HG03460 (cell line): ENCODE data around the gene TBC1D17.

ENCODE experiments used
- ATAC-seq: cut with Tn5 transposase; IDR thresholded peaks from one replicate; pipeline ENCODE4 v1.9.1; 2021; ENCODE audit not compliant: unreplicated experiment

The TBC1D17 gene

DNA sequence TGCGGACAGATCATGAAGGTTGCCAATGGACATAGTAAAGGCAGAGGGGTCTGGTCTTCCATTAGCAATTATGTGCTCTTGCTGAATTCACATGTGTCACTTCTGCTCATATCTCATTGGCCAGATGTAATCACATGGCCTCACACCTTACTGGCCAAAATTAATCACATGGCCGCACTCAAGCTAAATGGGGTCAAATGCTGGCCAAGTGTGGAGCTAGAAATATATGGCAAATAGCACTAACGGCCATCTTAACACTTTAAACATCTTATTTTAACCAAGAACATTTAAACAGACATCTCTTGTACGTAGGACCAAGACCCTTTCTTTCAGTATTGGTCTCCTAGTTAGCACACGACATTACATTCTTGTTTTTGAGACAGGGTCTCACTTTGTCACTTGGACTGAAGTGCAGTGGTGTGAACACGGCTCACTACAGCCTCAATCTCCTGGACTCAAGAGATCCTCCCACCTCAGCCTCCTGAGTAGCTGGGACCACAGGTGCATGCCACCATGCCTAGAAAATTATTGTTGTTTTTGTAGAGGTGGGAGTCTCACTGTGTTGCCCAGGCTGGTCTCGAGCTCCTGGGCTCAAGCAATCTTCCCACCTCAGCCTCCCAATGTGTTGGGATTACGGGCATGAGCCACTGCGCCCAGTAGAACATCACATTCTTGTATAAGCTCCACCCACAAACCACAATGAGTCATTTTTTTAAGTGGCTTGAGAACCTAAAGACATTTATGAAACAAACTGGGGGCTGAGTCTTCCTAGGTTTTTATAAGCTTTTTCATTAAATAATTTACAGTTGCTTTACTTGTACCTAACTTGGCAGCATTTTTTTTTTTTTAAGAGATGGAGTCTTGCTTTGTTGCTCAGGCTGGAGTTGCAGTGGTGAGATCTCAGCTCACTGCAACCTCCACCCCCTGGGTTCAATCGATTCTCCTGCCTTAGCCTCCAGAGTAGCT is 29.5 kb upstream of the TBC1D17 start:
- ATAC-seq: no peak

DNA sequence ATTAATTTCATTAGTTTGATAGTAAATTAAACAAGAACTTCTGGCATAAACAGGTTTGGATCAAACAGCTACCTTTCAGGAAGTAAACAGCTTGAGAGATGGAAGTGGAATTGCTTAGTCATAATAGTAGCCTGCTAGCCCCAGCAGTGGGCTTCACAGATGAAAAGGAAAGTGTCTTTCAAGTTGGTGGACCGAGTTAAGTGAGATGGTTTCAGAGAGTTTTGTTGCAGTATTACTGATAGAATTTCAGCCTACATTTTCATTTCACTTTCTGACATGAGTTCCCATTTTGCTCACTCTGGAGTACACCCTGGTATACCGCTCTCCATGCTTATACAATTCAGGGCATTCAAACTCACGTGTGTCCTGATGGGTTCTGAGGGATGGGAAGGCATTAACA is 28.6 kb upstream of the TBC1D17 start:
- ATAC-seq: no peak

DNA sequence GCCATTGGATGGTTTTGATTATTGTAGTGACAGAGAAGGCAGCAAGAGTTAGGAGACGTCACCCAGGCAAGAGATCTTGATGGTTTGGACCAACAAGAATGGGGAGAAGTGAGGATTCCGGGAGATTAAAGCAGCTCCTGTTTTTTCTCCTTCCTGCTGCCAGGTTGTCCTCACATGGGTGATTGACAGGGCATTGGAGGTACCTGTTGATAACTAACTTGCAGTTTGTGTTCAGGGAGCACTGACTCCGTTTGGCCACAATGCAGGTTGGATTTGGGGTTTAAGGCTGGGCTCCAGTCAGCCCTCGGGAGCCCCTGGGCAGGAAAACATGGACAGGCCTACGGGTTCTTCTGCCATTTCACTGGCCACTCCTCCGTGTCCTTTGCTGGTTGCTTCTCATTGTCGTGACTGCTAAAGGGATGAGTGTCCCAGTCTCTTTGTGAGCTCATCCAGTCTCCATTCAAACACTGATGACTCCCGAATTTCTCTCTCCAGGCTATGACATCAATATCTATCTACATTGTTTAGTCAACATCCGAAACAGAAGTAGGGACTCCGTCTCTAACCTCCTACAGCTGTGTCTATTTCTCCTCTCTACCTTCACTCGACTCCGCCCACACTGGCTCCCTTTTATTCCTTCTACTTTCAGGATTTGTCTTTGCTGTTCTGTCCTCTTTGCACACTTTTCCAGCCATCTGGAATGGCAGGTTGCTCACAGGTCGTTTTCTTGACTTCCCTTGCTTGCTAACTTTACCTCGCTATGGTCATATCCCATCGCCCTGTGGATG is 27.9 kb upstream of the TBC1D17 start:
- ATAC-seq: no peak

DNA sequence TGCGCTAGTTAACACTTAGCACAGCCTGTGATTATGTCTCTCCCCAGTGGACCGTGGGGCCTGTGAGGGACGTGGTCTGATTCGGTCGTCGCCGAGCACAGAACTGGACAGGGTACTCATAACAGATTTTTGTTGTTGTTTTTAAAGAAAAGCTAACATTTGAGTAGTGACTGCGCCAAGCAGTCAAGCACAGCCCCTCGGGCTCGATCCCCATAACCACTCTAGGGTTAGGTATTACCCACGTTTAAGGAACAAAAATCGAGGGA is 27.3 kb upstream of the TBC1D17 start:
- no peak for ATAC-seq

DNA sequence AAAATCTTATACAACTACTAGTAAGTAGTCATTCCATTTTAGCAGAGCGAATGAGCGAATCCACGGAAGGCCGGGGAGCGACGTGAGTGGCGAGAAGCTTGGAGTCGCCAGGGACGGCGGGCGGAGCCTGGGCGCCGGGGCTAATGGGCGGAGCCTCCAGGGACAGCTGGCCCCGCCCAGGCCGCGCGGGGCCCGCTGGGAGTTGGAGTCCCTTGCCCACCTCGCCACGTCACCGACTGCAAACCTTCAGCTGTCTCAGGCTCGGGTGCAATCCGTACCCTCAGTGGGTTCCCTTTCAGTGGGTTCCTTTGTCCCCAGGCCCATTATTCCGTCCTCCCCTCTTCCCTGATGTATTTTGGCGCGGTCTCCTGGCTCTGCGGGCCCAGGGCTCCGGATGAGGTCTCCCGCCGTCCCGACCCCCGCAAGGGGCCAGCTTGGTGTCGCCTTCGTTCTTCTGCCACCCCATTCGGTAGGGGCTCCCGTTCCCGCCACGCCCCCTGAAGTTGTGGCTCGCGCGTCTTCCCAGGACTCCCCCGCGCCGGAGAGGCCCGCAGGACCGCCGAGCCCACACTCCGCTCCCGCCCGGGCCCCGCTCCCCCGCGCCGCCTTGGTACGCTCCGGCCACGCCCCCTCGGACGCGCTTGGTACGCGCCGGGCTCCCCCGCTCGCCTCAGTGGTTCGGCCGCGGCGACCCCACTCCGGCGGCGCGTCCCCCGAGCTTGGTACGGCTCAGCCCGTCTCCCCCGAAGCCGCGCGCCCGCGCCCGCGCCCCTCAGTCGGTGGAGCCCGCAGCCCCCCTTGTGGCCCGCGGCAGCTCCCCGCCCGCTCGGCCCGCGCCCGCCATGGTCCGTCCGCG is 26.8 kb upstream of the TBC1D17 start, which contains the start of gene PTOV1:
PTOV1 (plus strand) TSS at position 673 of the 856 bp plus-strand sequence.
- ATAC-seq: peak; percentile 69

DNA sequence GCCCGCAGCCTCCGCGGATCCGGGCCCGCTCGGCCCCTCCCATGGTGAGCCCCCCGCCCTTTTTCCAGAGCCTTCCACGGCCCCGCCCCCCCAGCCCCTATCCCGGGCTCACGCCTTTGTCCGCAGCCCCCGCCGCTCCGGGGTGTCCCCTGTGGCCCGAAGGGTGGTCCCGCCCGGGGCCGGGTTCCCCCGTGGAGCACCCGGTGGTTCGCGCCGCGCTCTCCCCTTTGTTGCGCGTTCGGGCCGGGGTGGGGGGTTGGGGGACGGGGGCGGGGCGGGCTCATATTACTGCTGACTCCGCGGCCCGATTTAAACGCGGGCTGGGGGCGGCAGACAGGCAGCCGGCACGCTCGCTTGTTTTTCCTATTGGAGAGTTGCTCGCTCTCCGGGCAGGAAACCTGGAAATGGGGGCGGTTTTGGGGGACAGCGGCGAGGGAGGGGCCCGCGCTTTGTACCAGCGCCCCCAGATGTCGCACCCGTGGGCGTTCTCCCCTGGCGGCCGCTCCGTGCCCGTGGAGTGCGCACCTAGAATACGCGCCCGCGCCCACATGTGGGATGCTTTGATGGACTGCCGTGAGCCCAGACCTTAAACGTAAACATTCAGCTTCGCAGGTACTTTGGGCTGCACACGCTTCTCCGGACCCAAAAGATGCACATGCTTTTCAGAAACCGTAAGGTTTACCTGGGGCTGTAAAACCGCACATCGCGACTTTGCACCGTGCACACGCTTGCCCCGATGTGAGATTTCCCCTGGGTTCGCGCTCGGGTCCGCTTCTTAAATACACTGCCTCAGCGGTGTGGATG is 25.8 kb upstream of the TBC1D17 start:
- no peak for ATAC-seq

DNA sequence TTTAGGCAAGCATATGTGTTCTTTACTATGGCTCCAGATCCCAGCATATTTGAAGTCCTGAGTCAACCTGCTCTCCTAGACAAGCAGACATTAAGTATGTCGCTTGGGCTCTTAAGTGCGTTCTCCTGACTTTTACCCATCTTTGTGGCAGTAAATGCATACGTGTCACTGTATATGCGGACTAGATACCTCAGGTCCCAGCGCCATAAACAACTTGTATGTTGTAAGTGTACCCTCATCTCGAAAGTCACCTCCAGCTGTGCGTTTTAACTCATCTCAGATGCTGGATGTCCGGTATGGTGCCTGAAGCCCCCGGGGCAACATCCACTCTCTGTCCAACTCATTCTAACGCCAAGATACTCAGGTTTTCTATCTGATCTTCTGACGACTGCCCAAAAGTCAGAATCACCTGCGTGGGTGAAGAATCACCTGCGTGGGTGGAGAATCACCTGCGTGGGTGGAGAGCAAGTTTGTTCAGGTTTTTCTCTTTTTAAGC is 24.8 kb upstream of the TBC1D17 start:
- ATAC-seq: no peak

DNA sequence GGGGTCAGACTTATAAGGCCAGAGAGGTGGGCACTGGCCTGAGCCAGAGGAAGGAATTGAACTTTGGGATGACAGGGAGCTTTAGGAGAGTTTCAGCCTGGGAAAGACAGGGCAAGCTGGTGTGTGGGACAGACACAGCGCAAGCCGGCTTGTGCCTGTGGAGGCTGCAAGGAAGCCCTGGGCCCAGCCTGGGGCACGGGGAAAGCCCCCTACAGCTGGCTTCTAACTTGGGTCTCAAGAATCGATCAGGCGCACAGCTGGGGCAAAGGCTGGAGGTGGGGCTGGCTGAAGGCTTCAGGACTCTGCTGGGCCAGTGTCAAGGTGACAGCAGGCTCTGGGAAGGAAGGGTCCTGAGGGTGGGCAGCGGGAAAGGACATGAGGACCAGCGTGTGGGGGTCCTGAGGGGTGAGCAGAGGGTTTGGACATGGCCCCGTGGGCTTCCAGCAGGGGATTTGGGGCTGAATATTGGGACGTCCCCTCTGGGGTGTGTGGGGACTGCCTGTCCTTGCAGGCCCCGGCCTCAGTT is 23.6 kb upstream of the TBC1D17 start:
- ATAC-seq: no peak

DNA sequence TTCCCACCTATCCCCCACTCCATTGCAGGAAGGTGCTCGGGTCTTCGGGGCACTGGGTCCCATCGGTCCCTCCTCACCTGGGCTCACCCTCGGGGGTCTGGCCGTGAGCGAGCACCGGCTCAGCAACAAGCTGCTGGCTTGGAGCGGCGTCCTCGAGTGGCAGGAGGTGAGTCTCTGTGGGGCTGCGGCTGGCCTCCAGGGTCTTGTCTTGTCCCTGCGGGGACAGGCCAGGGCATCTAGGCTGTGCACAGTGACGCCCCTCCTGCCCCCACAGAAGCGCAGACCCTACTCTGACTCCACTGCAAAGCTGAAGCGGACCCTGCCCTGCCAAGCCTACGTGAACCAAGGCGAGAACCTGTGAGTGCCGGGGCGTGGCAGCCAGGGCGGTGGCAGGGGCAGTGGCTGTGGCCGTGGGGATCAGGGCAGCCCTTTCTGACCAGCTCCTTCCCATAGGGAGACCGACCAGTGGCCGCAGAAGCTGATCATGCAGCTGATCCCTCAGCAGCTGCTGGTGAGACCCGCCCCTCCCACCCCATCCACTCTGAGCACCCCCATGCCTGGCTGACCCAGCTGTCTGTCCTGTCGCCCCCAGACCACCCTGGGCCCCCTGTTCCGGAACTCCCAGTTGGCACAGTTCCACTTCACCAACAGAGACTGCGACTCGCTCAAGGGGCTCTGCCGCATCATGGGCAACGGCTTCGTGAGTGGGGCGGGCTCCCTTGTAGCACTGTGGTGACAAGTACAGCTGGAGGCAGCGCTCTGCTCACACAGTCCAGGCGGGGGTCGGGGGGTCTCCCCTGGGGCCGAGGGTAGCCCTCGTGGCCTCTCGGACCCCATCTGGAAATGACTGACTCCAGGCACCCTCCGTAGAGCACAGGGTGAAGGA is 22.9 kb upstream of the TBC1D17 start:
- no peak for ATAC-seq

DNA sequence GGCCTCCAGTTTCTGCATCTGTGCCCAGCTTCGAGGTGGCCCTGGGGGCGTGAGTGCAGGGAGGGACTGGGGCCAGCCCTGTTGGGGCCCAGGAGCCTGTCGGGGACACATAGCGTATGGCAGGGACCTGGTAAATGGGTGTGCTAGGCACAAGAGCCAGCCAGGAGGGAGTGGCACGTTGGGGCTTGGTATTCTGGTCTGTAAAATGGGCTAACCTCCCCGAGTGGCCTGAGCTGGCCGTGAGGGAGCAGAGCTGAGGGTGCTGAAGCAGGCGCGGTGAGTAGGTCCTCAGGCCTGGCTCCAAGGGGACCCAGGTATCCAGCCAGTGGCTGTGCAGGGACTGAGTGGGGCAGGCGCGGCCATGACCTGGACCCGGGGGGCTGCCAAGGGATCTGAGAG is 22.2 kb upstream of the TBC1D17 start:
- ATAC-seq: no peak

DNA sequence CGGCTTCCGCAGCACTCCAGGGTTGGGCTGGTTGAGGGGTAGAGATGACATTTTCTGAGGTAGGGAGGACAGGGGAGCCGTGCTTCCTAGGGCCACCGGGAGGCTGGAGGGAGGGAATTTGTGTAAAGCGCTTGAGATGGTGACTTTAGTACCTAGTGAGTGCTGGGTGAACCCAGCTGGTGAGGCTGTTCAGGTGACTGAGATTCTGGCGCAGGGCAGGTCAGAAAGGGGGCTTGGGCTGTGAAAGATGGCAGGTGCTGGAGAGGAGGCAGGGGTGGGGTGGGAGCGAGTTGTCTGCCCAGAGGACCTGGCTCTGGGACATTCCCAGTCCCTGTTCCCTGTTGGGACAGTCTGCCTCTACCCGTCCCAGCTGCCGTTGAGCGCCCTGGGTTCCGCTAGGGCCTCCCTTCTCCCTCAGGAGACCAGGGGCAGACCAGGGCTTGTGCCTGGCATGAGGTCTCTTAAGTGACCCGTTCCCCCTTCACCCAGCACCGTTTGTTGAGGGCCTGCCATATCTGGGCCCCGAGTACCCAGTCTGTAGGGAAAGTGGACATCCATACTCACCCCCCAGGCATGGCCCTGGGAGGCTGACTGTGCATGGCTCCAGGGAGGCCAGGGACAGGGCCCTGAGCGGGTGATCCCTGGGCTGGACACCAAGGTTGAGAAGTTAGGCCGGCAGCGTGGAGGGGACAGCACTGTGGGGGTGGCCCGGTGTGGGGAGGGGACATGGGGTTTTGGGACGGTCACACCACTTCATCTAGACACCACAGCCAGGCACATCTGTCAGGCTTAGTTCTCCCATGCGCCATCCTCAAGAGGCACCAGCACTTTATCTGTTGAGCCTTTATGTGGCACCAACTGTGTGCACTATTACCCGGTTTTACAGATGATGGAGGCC is 21.6 kb upstream of the TBC1D17 start:
- no peak for ATAC-seq

DNA sequence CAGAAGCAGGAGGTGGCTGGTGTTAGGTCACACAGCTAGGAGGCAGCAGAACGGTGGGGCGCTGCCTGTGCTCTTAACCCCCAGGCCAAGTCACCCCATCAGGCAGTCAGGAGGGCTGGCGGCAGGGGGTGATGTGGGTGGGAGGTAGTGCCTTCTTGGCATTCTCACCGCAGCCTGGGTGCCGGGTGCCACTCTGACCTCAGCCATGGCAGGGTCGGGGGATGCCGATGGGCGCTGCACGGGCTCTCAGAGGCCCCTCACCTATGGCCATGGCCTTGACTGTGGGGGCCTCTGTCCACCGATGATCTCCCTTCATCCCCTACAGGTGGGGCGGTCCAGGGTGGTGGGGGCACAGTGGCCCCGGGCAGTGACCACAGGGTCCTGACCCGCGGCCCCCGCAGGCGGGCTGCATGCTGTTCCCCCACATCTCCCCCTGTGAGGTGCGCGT is 20.9 kb upstream of the TBC1D17 start:
- no peak for ATAC-seq

DNA sequence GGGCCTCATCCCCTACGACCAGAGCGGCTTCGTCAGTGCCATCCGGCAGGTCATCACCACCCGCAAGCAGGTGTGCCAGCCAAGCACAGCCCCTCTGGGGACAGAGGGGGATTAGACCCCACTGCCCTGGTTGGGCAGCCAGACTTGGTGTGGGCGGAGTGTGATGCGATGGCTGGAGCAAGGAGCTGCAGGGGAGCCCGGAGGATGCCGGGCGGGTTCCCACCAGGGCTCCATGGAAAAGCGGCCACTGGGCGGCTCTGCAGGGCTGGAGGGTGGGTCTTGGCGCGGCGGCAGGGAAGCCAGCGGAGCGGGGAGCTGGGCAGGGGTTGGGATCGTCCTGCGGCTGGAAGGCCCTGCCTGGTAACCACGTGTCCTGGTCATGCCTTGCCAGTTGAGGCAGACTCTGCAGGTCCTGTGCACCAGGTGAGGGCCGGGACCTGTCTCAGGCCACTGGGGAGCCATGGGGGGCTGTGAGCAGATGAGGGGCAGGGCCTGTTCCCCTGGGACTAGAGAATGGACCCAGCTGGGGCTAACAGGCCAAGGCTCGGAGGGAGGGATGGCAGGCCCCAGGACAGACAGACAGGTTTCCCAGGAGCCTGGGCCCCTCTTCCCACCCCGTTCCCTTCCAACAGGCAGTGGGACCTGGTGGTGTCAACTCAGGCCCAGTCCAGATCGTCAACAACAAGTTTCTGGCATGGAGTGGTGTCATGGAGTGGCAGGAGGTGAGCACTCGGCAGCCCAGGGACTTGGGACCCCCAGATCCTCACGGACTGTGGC is 20.3 kb upstream of the TBC1D17 start:
- no peak for ATAC-seq

DNA sequence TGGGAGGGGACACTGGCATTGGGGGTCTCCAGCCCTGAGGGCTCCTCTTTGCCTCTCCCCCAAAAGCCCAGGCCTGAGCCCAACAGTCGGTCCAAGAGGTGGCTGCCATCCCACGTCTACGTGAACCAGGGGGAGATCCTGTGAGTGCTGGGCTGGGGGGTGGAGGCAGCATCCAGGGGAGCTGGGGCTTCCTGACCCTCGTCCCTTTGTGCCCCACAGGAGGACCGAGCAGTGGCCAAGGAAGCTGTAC is 19.7 kb upstream of the TBC1D17 start:
- no peak for ATAC-seq

DNA sequence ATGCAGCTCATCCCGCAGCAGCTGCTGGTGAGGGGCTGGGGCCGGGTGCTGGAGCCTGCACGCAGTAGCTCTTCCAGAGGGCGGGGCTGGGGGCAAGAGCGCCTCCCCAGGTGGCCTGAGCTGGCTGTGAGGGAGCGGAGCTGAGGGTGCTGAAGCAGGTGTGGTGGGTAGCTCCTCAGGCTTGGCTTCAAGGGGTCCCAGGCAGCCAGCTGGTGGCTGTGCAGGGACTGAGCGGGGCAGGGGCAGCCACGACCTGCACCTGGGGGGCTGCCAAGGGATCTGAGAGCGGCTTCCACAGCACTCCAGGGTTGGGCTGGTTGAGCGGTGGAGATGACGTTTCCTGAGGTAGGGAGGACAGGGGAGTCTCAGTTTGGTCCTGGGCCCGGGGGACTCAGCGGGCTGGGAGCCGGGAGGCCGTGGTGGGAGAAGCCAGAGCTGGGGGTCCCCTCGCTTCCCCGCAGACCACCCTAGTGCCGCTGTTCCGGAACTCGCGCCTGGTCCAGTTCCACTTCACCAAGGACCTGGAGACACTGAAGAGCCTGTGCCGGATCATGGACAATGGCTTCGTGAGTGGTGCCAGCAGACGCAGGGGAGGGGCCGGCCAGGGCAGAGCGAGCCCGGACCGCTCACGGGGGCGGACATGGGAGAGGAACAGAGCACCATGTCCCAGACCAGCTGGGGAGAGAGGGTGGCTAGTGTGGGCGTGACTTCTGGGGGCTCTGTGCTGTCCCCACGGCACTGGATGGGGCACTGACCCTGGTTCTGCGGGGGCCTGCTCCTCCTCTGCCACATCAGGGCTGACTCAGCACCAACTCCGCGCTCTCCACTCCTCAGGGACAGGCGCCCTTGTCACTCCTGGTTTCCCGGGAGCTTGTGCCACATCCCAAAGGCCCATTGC is 19.2 kb upstream of the TBC1D17 start:
- no peak for ATAC-seq

DNA sequence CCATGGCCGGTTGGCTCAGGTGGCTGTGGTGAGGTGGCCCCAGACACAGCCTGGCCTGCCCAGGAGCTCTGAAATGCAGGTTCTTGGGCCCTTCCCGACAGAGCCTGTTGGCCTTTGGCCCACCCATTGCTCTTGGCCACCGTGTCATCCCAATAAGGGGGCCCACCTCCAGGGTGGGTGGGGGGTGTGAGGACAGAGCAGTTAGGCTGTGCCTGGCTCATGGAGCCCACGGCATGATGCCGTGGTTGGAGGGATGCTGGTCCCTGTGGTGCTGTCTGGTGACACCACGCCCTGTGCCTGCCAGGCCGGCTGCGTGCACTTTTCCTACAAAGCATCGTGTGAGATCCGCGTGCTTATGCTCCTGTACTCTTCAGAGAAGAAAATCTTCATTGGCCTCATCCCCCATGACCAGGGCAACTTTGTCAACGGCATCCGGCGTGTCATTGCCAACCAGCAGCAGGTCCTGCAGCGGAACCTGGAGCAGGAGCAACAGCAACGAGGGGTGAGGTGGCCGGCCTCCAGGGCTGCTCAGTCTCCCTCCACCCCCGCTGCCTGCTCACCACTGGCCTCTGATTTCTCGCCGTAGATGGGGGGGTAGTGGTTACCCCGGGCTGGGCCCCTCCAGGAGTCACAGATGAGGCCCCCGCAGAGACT is 17.7 kb upstream of the TBC1D17 start:
- no peak for ATAC-seq
